Non-pigmented ciliary epithelial cell (primary cell): ENCODE data around the gene ZNF667.

Experiments used
- DNase-seq: peaks from one replicate; pipeline ENCODE4 v3.0.0-alpha.2; 2010; ENCODE audit warnings: low read depth

The ZNF667 gene

GRCh38 chr19:56393119-56394012 lies 83.8 kb downstream of the ZNF667 start, which contains the start of gene ZNF582:
TSS of gene ZNF582 (minus strand) at chr19:56393534. CDS start at chr19:56391752, 1,782 bp downstream.
- peak; percentile 84 for DNase-seq
